Pancreas (tissue), 10 donors: ENCODE results near the gene VAV2. TPM values are rescaled to one million over a fixed set of nuclear protein-coding genes. Genes with fewer than 3 reads are reported as not detected.

Experiments
- ATAC-seq, 4 donors: fragments of 200-7000 bp; cut with Tn5 transposase; one replicate each; pipeline versions ENCODE4 v1.8.0 to v1.9.1; 2020; ENCODE audit warnings: mild to moderate bottlenecking in 4 of 4, moderate library complexity in 4 of 4
- DNase-seq, 6 donors: peaks; one replicate each; pipeline ENCODE4 v3.0.0-alpha.2; 2020
- FAIRE-seq: peaks from 2 replicates; lab custom pipeline; 2012; peaks lifted over from hg19 to GRCh38; lab: Jason Lieb, UNC
- H3K27ac ChIP-seq, 4 donors: fragments of 200-600 bp; sonication (generic); 1 replicate in 3 of 4; 2 replicates in 1 of 4; pipeline versions ENCODE4 v1.5.0 to v1.8.0; 2020
- H3K27me3 ChIP-seq, 4 donors: fragments of 200-600 bp; one replicate each; pipeline ENCODE4 v1.8.0; 2021
- H3K36me3 ChIP-seq, 3 donors: fragments of 200-600 bp; sonication (generic) in 1 of 3; one replicate each; pipeline versions ENCODE4 v1.5.0 to v1.8.0; 2020 to 2021
- H3K4me1 ChIP-seq, 3 donors: fragments of 200-600 bp; one replicate each; pipeline ENCODE4 v1.8.0; 2021
- H3K4me3 ChIP-seq, 4 donors: fragments of 200-600 bp; sonication (generic) in 2 of 4; one replicate each; pipeline versions ENCODE4 v1.5.0 to v1.8.0; 2020 to 2021
- H3K9me3 ChIP-seq, 4 donors: fragments of 200-600 bp; one replicate each; pipeline ENCODE4 v1.8.0; 2021
- CTCF ChIP-seq, 4 donors: fragments of 200-600 bp; sonication (generic) in 3 of 4; IDR thresholded peaks; one replicate each; pipeline versions ENCODE4 v1.5.0 to v1.8.0; 2021; ENCODE audit warnings: antibody characterized with exemption in 4 of 4
- WGBS, 2 donors: extraction: QIAGEN DNeasy Blood & Tissue Kit; methylation state at CpG; one replicate each; pipeline ENCODE4 v1.1.7; 2013; 5-methylcytosine and 5-hydroxymethylcytosine counted together
- intact Hi-C, 3 donors: fragments of 100-400 bp; cut with DNase I; formaldehyde crosslinking; loops; one replicate each; pipeline versions ENCODE4 v1.11.1 to v1.14.2; 2022
- polyA plus RNA-seq, 2 donors: library from polyadenylated mRNA; stranded (reverse); fragments of 200-250 nt; gene quantifications; one replicate each; pipeline ENCODE4 v1.2.3, GENCODE V29; 2013
- total RNA-seq, 6 donors: library from RNA; stranded (reverse); fragmentation: NEBNext Ultra II Directional in 4 of 6; extraction: Animal tissue kit (Norgen Biotek cat#: 25700) in 4 of 6; gene quantifications; one replicate each; pipeline versions ENCODE4 v1.2.1 to v1.2.4, GENCODE V29; 2021 to 2023
- donor health status: healthy with polysubstance abuse.
- donor health status: DM: no; HTN: no; CAD: no; lungs with moderate emphysema.
- donor health status: DM: no; HTN: no; CAD: no.
- donor health status: control.
- donor health status: control.
- donor health status: Bipolar disorder and iron deficiency.
- donor health status: DM: yes; HTN: yes; CAD: no.
- donor health status: DM: no; HTN: no; CAD: no.
- donor health status: DM: no; HTN: no; CAD: no.
- donor health status: DM: yes; HTN: yes; CAD: no.

Gene VAV2
- total and polyA plus RNA-seq, 8 donors, result 20.5 to 41.0 (median 33.6) TPM

- Histone ChIP-seq H3K27ac (no peak overlapping the region), H3K4me3 (no peak overlapping the region), H3K4me1 (peaks cover 14 to 18% (median 15%) of the 10 kb centered on the region in 3 donors), H3K36me3 (no peaks in the 10 kb centered on the region), H3K27me3 (no peaks in the 10 kb centered on the region), H3K9me3 (no peaks in the 10 kb centered on the region)
- ATAC-seq (no peak), FAIRE-seq (no peak), DNase-seq (peak in 2 of 6 donors; percentile 17 to 40)
- intact Hi-C loops, result no loop called here
- TF ChIP-seq CTCF (IDR thresholded peaks at IDR 0.05), result no peak
- 87 to 94% methylated on average over 12 of the region's 12 CpGs for WGBS, 2 donors
Measured at GRCh38 chr9:133939845-133940244, 52.3 kb downstream of the VAV2 start.

GRCh38 chr9:133939171-133939785, 52.8 kb downstream of the VAV2 start:
- DNase-seq (peak in 2 of 6 donors; percentile 27 to 34), FAIRE-seq (no peak), ATAC-seq (no peak)
- no peak overlapping the region for H3K27ac ChIP-seq
- intact Hi-C loops, result no loop called here
- H3K27me3 ChIP-seq, result no peaks in the 10 kb centered on the region
- 85 to 88% methylated on average over 23 of the region's 23 CpGs for WGBS, 2 donors
- TF ChIP-seq CTCF (IDR thresholded peaks at IDR 0.05), result no peak
- peaks cover 14 to 15% (median 15%) of the 10 kb centered on the region in 3 donors for H3K4me1 ChIP-seq
- H3K36me3 ChIP-seq, result no peaks in the 10 kb centered on the region
- H3K4me3 ChIP-seq, result no peak overlapping the region
- H3K9me3 ChIP-seq, result no peaks in the 10 kb centered on the region

- TF ChIP-seq CTCF (IDR thresholded peaks at IDR 0.05), result no peak
- DNase-seq (peak in 2 of 6 donors; percentile 14 to 23), ATAC-seq (no peak), FAIRE-seq (no peak)
- Histone ChIP-seq H3K36me3 (no peaks in the 10 kb centered on the region), H3K27me3 (no peaks in the 10 kb centered on the region), H3K27ac (no peak overlapping the region), H3K4me1 (peaks cover 14 to 15% (median 15%) of the 10 kb centered on the region in 3 donors), H3K4me3 (no peak overlapping the region), H3K9me3 (no peaks in the 10 kb centered on the region)
- 88 to 90% methylated on average over 11 to 14 of the region's 14 CpGs for WGBS, 2 donors
- intact Hi-C loops, result no loop called here
Measured at GRCh38 chr9:133938753-133939152, 53.4 kb downstream of the VAV2 start.

- FAIRE-seq, result no peak
Measured at GRCh38 chr9:133938086-133938485, 54.0 kb downstream of the VAV2 start.

More at GRCh38 chr9:133938086-133938485, 54.0 kb downstream of the VAV2 start:
- Histone ChIP-seq H3K4me1 (peaks cover 14 to 15% (median 15%) of the 10 kb centered on the region in 3 donors), H3K9me3 (no peaks in the 10 kb centered on the region), H3K27me3 (no peaks in the 10 kb centered on the region), H3K36me3 (no peaks in the 10 kb centered on the region), H3K27ac (no peak overlapping the region), H3K4me3 (no peak overlapping the region)
- no peak for TF ChIP-seq CTCF (IDR thresholded peaks at IDR 0.05)
- intact Hi-C loops, result no loop called here
- ATAC-seq (no peak), DNase-seq (peak in 2 of 6 donors; percentile 6 to 21)
- WGBS, 2 donors, result 92 to 95% methylated on average over 10 of the region's 10 CpGs
